Upper lobe of right lung (tissue), 1 donor: ENCODE data around the gene SIL1. TPM values are rescaled to one million over a fixed set of nuclear protein-coding genes. Genes with fewer than 3 reads are reported as not detected.
A peak's percentile ranks its signal among the peaks of the same experiment; 100 is the strongest.
"Not testable (repeated sequence)": the region's sequence is repeated elsewhere in the genome, so short reads cannot be mapped to it uniquely, and the experiment has no call there.

Experiments used
- ATAC-seq: fragments of 200-7000 bp; cut with Tn5 transposase; one replicate; pipeline ENCODE4 v1.9.1; 2020; ENCODE audit warnings: mild to moderate bottlenecking, moderate library complexity
- DNase-seq: peaks from one replicate; pipeline ENCODE4 v3.0.0-alpha.2; 2020
- H3K27ac ChIP-seq: fragments of 200-600 bp; one replicate; pipeline ENCODE4 v1.8.0; 2022
- H3K27me3 ChIP-seq: fragments of 200-600 bp; one replicate; pipeline ENCODE4 v1.8.0; 2022; ENCODE audit warnings: mild to moderate bottlenecking
- H3K36me3 ChIP-seq: fragments of 200-600 bp; one replicate; pipeline ENCODE4 v1.8.0; 2022
- H3K4me1 ChIP-seq: fragments of 200-600 bp; one replicate; pipeline ENCODE4 v1.8.0; 2022
- H3K4me3 ChIP-seq: fragments of 200-600 bp; one replicate; pipeline ENCODE4 v1.8.0; 2022; ENCODE audit warnings: mild to moderate bottlenecking
- H3K9me3 ChIP-seq: fragments of 200-600 bp; one replicate; pipeline ENCODE4 v1.8.0; 2022
- intact Hi-C: fragments of 100-400 bp; cut with DNase I; formaldehyde crosslinking; loops from one replicate; pipeline ENCODE4 v1.11.0; 2022
- total RNA-seq: library from RNA; stranded (reverse); fragmentation: NEBNext Ultra II Directional; extraction: Animal tissue kit (Norgen Biotek cat#: 25700); gene quantifications from one replicate; pipeline ENCODE4 v1.2.1, GENCODE V29; 2021
- TF ChIP-seq, protein P1 (sequence below): fragments of 200-600 bp; IDR thresholded peaks from one replicate; pipeline ENCODE4 v1.8.0; 2022; ENCODE audit warnings: antibody characterized with exemption
- donor health status: DM: no; HTN: yes; CAD: no; lungs with severe emphysema.

SIL1 gene
- total RNA-seq, 1 donor from 2014 or later, result 56.9 TPM

DNA sequence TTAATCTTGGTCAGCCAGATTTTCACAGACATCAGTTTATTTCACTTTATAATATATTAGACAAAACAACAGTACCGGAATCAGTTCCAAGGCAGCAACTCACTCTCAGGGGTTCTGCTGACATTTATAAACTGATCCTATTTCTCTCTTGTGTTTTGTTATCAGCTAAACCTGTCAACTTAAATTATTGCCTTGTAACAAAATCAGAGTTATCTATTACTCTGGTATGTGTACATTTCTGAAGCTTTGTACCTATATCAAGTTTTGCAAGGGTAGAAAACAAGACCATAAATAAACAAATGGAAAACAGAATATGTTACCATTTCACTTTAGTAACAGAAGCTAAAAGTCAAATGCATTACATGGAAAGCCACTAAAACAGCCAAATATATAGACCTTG lies 122.1 kb downstream of the SIL1 start:
- DNase-seq, result no peak
- Histone ChIP-seq H3K27ac (no peak overlapping the region), H3K9me3 (no peaks in the 10 kb centered on the region), H3K36me3 (no peaks in the 10 kb centered on the region), H3K27me3 (no peaks in the 10 kb centered on the region), H3K4me1 (peaks cover 12% of the 10 kb centered on the region), H3K4me3 (no peak overlapping the region)
- intact Hi-C loops, result no loop called here
- TF ChIP-seq, protein P1, sequence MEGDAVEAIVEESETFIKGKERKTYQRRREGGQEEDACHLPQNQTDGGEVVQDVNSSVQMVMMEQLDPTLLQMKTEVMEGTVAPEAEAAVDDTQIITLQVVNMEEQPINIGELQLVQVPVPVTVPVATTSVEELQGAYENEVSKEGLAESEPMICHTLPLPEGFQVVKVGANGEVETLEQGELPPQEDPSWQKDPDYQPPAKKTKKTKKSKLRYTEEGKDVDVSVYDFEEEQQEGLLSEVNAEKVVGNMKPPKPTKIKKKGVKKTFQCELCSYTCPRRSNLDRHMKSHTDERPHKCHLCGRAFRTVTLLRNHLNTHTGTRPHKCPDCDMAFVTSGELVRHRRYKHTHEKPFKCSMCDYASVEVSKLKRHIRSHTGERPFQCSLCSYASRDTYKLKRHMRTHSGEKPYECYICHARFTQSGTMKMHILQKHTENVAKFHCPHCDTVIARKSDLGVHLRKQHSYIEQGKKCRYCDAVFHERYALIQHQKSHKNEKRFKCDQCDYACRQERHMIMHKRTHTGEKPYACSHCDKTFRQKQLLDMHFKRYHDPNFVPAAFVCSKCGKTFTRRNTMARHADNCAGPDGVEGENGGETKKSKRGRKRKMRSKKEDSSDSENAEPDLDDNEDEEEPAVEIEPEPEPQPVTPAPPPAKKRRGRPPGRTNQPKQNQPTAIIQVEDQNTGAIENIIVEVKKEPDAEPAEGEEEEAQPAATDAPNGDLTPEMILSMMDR, result no peak
- ATAC-seq, result no peak

DNA sequence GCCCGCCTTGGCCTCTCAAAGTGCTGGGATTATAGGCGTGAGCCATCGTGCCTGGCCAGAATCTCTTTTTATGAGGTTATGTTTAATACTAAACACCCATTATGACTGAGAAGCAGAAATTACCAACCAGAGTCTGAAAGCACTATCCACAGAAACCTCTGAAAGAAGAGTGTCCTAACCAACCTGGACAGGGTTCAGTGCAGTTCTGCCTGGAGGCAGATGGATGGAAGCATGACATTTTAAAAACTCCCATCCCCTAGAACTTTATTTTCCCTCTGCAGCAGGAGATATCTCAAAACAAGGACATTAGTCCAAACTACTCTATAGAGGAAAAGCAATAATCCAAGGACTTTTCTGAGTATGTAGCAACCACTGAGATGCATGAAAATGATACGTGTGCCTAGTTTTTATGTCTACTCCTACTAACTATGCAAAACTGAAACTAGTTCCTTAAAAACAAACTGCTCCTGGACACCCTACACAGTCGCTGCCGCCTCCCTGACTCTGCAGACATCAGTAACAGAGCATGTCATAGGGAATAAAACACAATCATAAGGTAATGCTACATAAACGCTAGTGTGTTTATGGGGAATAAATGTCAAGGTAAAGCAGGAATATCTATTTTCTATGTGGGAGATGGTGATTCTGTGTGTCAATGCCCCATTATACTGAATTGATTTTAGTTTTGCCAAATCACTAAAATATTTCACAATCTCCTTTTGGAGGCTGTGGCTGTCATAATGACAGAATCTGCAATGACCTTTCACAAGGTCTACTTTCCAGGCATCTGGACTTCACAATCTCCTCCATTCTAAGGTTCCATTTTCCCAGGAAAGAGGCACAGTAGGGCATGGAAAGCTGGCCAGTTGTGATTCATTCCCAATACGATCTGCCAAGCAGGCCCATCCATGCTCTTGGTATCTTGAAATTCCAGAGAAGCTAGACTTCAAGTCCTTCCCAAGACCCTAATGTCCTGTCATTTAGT lies 122.8 kb downstream of the SIL1 start:
- no peaks in the 10 kb centered on the region for H3K36me3 ChIP-seq
- ATAC-seq, result peak; percentile 60
- no peaks in the 10 kb centered on the region for H3K9me3 ChIP-seq
- H3K27ac ChIP-seq, result no peak overlapping the region
- H3K4me1 ChIP-seq, result peaks cover 12% of the 10 kb centered on the region
- DNase-seq, result no peak
- TF ChIP-seq, protein P1, result no peak
- intact Hi-C loops, result no loop called here
- H3K4me3 ChIP-seq, result no peak overlapping the region
- no peaks in the 10 kb centered on the region for H3K27me3 ChIP-seq

DNA sequence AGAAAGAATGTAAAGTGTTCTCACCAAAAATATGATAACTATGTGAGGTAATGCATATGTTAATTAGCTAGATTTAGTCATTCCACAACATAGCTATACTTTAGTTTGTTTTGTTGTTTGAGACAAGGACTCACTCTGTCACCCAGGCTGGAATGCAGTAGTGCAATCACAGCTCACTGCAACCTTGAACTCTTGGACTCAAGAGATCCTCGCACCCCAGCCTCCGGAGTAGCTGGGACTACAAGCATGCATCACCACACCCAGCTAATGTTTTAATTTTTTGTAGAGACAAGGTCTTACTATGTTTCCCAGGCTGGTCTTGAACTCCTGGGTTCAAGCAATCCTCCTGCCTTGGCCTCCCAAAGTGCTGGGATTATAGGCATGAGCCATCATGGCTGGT lies 124.2 kb downstream of the SIL1 start:
- H3K9me3 ChIP-seq, H3K4me1 ChIP-seq, ATAC-seq, DNase-seq, H3K36me3 ChIP-seq, intact Hi-C loops, H3K27ac ChIP-seq, H3K27me3 ChIP-seq, H3K4me3 ChIP-seq: not testable (repeated sequence)

DNA sequence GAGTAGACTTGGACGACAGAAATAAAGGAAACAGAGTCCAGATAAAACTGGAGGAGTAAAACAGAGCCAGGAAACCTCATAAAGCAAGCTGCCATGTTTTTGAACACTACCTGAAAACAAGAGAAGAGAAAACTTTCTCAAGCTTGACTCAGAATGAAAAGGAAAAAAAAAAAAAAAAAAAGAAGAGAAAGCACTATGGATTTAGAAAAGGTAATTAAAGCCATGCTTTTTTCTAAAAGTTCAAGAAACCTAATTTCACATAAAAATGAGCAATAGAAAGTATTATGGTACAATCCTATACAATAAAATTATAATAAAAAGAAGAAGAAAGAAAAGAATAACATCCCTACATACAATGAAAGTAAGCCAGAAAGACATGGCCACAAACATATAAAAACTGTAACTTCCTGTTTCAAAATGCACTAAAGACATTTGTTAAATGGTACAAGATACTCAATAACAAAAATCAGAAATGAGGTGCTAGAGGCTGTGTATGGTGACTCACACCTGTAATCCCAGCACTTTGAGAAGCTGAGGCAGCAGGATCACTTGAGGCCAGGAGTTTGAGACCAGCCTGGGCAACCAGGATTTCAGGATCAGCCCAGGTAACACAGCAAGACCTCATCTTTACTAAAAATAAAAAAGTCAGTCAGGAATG lies 129.5 kb downstream of the SIL1 start:
- Histone ChIP-seq H3K4me1 (peaks cover 3% of the 10 kb centered on the region), H3K27me3 (no peaks in the 10 kb centered on the region), H3K36me3 (no peaks in the 10 kb centered on the region), H3K9me3 (no peaks in the 10 kb centered on the region), H3K4me3 (no peak overlapping the region), H3K27ac (no peak overlapping the region)
- intact Hi-C loops, result no loop called here
- ATAC-seq (no peak), DNase-seq (no peak)
- TF ChIP-seq, protein P1, result no peak

DNA sequence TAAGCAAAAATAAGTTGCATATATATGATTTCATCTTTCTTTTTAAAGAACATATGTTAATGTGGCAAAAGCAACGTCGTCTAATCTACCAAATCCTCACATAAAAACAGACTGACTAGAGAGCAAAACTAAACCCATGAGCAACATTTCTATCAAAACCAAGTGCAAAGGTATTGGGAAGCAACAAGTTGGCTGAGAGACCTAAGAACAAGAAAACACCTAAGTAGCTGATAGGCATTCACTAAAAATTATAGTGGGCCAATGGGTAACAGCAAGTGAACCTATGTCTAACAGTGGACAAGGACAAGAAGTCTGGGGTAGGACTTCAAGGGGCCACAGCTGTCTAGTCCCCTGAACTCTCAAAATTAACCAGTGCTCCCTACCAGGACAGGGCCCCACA lies 130.1 kb downstream of the SIL1 start:
- intact Hi-C loops, result no loop called here
- TF ChIP-seq, protein P1, result no peak
- Histone ChIP-seq H3K9me3 (no peaks in the 10 kb centered on the region), H3K36me3 (no peaks in the 10 kb centered on the region), H3K27ac (no peak overlapping the region), H3K4me3 (no peak overlapping the region), H3K4me1 (peaks cover 3% of the 10 kb centered on the region), H3K27me3 (no peaks in the 10 kb centered on the region)
- no peak for ATAC-seq
- DNase-seq, result no peak

DNA sequence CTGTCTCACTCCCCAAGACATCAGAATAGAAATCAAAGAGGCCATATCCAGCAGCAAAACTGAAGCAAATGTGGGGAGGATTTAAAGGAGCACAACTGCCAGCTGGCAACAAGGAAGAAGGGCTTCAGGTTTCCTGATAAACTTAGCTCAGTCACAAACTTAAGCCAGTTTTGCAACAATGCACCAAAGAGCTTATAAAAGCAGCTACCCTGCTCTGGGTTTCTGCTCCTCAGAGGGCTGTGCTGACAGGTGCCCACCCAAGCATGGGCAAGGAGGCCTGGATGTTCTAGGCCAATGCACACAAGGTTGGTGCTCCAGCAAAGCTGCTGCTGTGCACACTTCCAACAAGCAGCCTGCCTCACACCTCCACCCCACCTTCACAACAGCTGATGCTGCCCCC lies 132.9 kb downstream of the SIL1 start:
- H3K27ac ChIP-seq, result no peak overlapping the region
- no peak for DNase-seq
- peak; percentile 14 for ATAC-seq

More for the DNA sequence above, 132.9 kb downstream of the SIL1 start:
- H3K9me3 ChIP-seq, result no peaks in the 10 kb centered on the region
- intact Hi-C loops, result no loop called here
- TF ChIP-seq, protein P1, result no peak
- no peaks in the 10 kb centered on the region for H3K36me3 ChIP-seq
- H3K4me1 ChIP-seq, result peaks cover 8% of the 10 kb centered on the region
- H3K4me3 ChIP-seq, result no peak overlapping the region
- no peaks in the 10 kb centered on the region for H3K27me3 ChIP-seq
